PC-3 (cell line): ENCODE data around the gene SCGB1A1.

Source experiments
- CTCF ChIP-seq: fragments of 300-600 bp; sonication (generic); conservative IDR thresholded peaks from 2 replicates; pipeline ENCODE4 v1.5.1; 2017; ENCODE audit warnings: antibody characterized with exemption, low read depth, mild to moderate bottlenecking, low read length
- EZH2 ChIP-seq: fragments of 300-600 bp; sonication (generic); IDR thresholded peaks from one replicate; pipeline ENCODE4 v1.6.1; 2017; ENCODE audit warnings: antibody characterized with exemption, mild to moderate bottlenecking, low read length; ENCODE audit not compliant: unreplicated experiment
- EZH2phosphoT487 ChIP-seq: fragments of 300-600 bp; sonication (generic); IDR thresholded peaks from 2 replicates; pipeline ENCODE4 v1.6.1; 2018; ENCODE audit warnings: mild to moderate bottlenecking, antibody characterized with exemption, low read length, borderline replicate concordance

DNA sequence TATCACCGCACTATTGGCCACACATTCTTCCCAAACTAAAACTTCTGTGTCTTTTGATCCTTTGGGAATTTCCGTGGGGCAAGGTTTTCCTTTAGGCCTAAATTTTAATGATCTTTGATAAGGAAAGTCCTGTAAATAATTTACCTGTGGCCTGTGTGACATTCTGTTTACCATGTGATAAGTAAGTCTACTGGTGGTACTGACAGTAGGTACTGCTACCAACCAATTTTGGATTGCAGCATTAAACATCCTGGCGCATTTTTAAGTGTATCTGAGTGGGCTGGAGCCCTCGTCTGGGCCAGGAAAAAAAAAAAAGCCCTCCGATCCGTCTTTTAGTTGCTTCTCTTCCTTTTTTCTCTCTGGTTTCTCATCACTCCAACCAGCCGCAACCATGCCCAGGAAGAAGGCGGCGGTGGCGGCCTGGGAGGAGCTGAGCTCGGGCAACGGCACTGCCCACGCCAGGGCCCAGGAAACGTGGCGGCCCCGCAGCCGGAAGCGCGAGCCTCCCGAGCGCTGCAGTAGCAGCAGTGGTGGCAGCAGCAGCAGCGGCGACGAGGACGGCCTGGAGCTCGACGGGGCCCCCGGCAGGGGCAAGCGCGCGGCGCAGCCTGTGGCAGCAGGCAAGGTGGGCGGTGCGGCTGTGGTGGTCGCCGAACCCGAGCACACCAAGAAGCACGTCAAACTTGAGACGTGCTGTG lies 47.9 kb upstream of the SCGB1A1 start:
- TF ChIP-seq CTCF (no peak), EZH2phosphoT487 (no peak), EZH2 (no peak)
